Upper lobe of left lung (tissue), 6 donors: Measurements from ENCODE around the gene RABL6. TPM values are rescaled to one million over a fixed set of nuclear protein-coding genes. Genes with fewer than 3 reads are reported as not detected.
"Not testable (repeated sequence)": the region's sequence is repeated elsewhere in the genome, so short reads cannot be mapped to it uniquely, and the experiment has no call there.

ENCODE experiments used
- ATAC-seq, 2 donors: fragments of 200-7000 bp; cut with Tn5 transposase; one replicate each; pipeline ENCODE4 v1.9.1; 2022; ENCODE audit warnings: mild to moderate bottlenecking in 2 of 2, moderate library complexity in 2 of 2; ENCODE audit not compliant: low FRiP score in 2 of 2
- DNase-seq, 2 donors: peaks; one replicate each; pipeline ENCODE4 v3.0.0-alpha.2; 2019 to 2020
- H3K27ac ChIP-seq, 4 donors: fragments of 200-600 bp; sonication (generic); one replicate each; pipeline ENCODE4 v1.5.1; 2016 to 2019
- H3K27me3 ChIP-seq, 4 donors: fragments of 200-600 bp; sonication (generic); one replicate each; pipeline ENCODE4 v1.5.1; 2017 to 2019
- H3K36me3 ChIP-seq, 4 donors: fragments of 200-600 bp; sonication (generic); one replicate each; pipeline ENCODE4 v1.5.1; 2016 to 2019
- H3K4me1 ChIP-seq, 4 donors: fragments of 200-600 bp; sonication (generic); one replicate each; pipeline ENCODE4 v1.5.1; 2018 to 2019
- H3K4me3 ChIP-seq, 4 donors: fragments of 200-600 bp; sonication (generic); one replicate each; pipeline ENCODE4 v1.5.1; 2017 to 2019; ENCODE audit warnings: mild to moderate bottlenecking in 2 of 4, moderate library complexity in 1 of 4
- H3K9me3 ChIP-seq, 4 donors: fragments of 200-600 bp; sonication (generic); one replicate each; pipeline ENCODE4 v1.5.1; 2018 to 2019
- EP300 ChIP-seq, 4 donors: sonication (generic); formaldehyde crosslinking; IDR thresholded peaks; one replicate each; pipeline ENCODE4 v1.5.1; 2017; ENCODE audit warnings: antibody characterized with exemption in 4 of 4, control low read depth in 2 of 4
- POLR2A ChIP-seq, 4 donors: fragments of 450-650 bp; IDR thresholded peaks; one replicate each; pipeline ENCODE4 v1.5.1; 2016 to 2017; ENCODE audit warnings: antibody characterized with exemption in 4 of 4, mild to moderate bottlenecking in 2 of 4
- POLR2AphosphoS5 ChIP-seq, 2 donors: sonication (generic); formaldehyde crosslinking; IDR thresholded peaks; one replicate each; pipeline ENCODE4 v1.5.1; 2017; ENCODE audit warnings: antibody characterized with exemption in 2 of 2
- WGBS, 2 donors: methylation state at CpG; one replicate each; pipeline ENCODE4 v1.1.5; 2017 to 2018; 5-methylcytosine and 5-hydroxymethylcytosine counted together
- total RNA-seq, 6 donors: library from RNA; depleted of rRNA in 4 of 6; stranded (reverse); fragments of >200 nt in 4 of 6; gene quantifications; one replicate each; pipeline versions ENCODE4 v1.1.0 to v1.2.1, GENCODE V29; 2016 to 2021
- TF ChIP-seq, protein P1 (sequence below), 6 experiments: fragments of 450-650 bp in 4 of 6; fragments of 200-600 bp in 2 of 6; sonication (generic) in 2 of 6; IDR thresholded peaks; one replicate each; pipeline ENCODE4 v1.5.1; 2016 to 2019; ENCODE audit warnings: antibody characterized with exemption in 6 of 6
- donor health status: DM: no; HTN: no; CAD: no; lungs with moderate emphysema.
- donor health status: DM: no; HTN: yes; CAD: no; lungs with severe emphysema.

The RABL6 gene
- total RNA-seq, 6 donors from 2014 or later = 47.2 to 128 (median 78.9) TPM

DNA sequence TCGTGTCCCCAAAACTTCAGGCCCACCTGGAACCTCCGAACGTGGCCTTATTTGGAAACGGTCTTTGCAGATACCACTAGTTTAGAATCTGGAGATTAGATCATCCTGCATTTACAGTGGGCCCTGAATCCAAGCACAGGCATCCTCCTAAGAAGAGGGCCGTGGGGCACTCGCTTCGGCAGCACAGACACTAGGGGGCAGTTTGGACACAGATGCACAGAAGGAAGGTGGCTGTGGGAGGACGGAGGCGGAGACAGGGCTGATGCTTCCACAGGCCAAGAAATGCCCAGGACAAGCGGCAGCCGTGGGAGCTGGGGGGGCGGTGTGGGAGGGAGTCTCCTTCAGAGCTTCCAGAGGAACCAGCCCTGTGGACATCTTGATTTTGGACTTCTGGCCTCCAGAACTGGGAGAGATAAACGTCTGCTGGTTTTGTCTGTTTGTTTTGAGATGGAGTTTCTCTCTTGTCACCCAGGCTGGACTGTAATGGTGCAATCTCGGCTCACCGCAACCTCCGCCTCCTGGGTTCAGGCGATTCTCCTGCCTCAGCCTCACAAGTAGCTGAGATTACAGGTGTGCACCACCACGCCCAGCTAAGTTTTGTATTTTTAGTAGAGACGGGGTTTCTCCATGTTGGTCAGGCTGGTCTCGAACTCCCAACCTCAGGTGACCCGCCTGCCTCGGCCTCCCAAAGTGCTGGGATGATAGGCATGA is 46.8 kb upstream of the RABL6 start:
- H3K9me3 ChIP-seq, H3K36me3 ChIP-seq, H3K4me3 ChIP-seq, H3K27me3 ChIP-seq, H3K27ac ChIP-seq: not testable (repeated sequence)
- 45 to 54% methylated on average over 15 to 22 of the region's 22 CpGs for WGBS, 2 donors
- ATAC-seq (peak in 1 of 2 donors; percentile 43), DNase-seq (peak in 1 of 2 donors; percentile 36)
- H3K4me1 ChIP-seq = peaks cover 0 to 12% (median 2%) of the 10 kb centered on the region in 4 donors
- TF ChIP-seq, protein P1, sequence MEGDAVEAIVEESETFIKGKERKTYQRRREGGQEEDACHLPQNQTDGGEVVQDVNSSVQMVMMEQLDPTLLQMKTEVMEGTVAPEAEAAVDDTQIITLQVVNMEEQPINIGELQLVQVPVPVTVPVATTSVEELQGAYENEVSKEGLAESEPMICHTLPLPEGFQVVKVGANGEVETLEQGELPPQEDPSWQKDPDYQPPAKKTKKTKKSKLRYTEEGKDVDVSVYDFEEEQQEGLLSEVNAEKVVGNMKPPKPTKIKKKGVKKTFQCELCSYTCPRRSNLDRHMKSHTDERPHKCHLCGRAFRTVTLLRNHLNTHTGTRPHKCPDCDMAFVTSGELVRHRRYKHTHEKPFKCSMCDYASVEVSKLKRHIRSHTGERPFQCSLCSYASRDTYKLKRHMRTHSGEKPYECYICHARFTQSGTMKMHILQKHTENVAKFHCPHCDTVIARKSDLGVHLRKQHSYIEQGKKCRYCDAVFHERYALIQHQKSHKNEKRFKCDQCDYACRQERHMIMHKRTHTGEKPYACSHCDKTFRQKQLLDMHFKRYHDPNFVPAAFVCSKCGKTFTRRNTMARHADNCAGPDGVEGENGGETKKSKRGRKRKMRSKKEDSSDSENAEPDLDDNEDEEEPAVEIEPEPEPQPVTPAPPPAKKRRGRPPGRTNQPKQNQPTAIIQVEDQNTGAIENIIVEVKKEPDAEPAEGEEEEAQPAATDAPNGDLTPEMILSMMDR (IDR thresholded peaks at IDR 0.05) = peak in 4 of 6 experiments; percentile 14 to 34 (median 29)

DNA sequence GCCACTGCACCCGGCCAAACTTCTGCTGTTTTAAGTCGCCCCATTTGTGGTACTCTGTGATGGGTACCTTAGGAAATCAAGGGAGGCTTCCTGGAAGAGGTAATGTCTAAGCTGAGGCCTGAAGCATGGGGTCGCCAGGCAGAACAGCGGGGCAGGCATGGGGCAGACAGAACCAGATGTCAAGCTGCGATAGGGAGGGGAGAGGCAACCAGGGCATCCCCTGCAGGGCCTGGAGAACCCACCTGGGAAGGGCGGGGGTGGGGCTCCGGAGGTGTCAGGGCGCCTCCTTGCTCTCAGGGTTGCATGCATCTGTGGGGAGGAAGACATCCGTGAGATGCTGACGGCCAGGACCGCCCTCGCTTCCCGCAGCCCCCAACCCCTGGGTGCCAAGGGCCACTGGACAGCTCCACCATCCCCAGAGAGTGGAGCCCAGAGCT is 46.2 kb upstream of the RABL6 start:
- Histone ChIP-seq H3K27ac (no peak overlapping the region), H3K36me3 (no peaks in the 10 kb centered on the region), H3K9me3 (no peaks in the 10 kb centered on the region), H3K27me3 (no peaks in the 10 kb centered on the region), H3K4me3 (no peak overlapping the region), H3K4me1 (peaks cover 0 to 12% (median 2%) of the 10 kb centered on the region in 4 donors)
- no peak for TF ChIP-seq POLR2AphosphoS5 (IDR thresholded peaks at IDR 0.05)
- TF ChIP-seq, protein P1 (IDR thresholded peaks at IDR 0.05) = no peak
- TF ChIP-seq POLR2A (IDR thresholded peaks at IDR 0.05) = no peak
- TF ChIP-seq EP300 (IDR thresholded peaks at IDR 0.05) = no peak
- ATAC-seq (no peak), DNase-seq (peak in 1 of 2 donors; percentile 62)
- WGBS, 2 donors = 84 to 86% methylated on average over 10 of the region's 13 CpGs

DNA sequence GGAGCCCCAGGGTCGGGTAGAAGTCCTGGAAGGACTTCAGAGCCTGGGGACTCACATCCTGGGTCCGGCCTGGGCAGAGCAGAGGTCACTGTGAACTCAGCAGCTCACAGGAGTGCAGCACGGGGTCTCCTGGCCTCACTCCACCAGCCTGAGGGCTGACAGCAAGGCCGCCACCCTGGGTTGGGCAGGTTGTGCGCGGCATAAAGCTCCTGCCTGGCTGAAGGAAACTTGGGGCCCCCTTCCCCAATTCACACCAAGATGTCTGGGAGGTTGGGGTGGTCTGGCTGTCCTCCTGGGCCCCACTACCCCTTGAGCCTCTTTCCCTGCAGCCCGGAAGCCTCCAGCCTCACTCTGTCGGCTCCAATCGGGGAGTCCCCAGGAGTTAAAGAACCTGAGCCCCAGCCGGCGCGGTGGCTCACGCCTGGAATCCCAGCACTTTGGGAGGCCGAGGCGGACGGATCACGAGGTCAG is 45.5 kb upstream of the RABL6 start:
- WGBS, 2 donors = 82% methylated on average over 9 to 17 of the region's 17 CpGs
- no peaks in the 10 kb centered on the region for H3K27me3 ChIP-seq
- DNase-seq (peak in 1 of 2 donors; percentile 53), ATAC-seq (no peak)
- peaks cover 0 to 12% (median 2%) of the 10 kb centered on the region in 4 donors for H3K4me1 ChIP-seq
- no peak overlapping the region for H3K27ac ChIP-seq
- H3K4me3 ChIP-seq = no peak overlapping the region
- TF ChIP-seq POLR2A (IDR thresholded peaks at IDR 0.05) = no peak
- TF ChIP-seq POLR2AphosphoS5 (IDR thresholded peaks at IDR 0.05) = no peak
- TF ChIP-seq EP300 (IDR thresholded peaks at IDR 0.05) = no peak
- TF ChIP-seq, protein P1 (IDR thresholded peaks at IDR 0.05) = no peak
- no peaks in the 10 kb centered on the region for H3K9me3 ChIP-seq
- H3K36me3 ChIP-seq = no peaks in the 10 kb centered on the region

DNA sequence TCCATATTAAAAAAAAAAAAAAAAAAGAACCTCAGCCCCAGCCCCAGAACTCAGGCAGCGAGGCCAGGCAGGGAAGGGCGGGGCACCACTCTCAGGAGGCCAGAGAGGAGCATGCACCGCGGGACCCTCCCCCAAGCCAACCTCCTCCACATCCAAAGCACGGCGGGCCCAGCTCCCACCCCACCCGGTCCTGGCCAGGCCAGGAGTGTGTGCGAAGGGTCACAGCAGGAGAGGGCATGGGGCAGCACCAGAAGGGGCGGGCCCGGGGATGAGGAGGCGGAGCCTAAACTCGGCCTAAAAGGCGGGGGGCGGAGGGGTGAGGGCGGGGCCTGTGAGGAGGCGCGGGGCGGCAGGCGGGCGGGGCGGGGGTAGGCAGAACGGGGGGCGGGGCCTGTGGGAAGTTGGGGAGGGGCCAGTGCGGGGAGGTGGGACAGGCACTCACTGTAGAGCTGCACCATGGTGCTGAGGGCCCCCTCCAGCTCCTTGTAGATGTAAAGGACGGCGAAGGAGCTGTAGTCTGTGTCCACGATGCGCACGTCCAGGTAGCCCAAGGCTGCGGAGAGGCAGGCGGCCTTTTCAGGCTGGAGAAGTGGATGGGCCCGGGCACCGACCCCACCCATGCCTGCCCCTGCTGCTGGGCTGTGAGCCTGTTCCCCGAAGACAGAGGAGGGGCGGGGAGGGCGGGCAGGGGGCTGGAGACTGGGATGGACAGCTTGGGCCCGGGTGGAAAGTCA is 44.7 kb upstream of the RABL6 start:
- Histone ChIP-seq H3K36me3 (no peaks in the 10 kb centered on the region), H3K27me3 (no peaks in the 10 kb centered on the region), H3K9me3 (no peaks in the 10 kb centered on the region), H3K27ac (no peak overlapping the region), H3K4me3 (no peak overlapping the region), H3K4me1 (peaks cover 0 to 11% (median 2%) of the 10 kb centered on the region in 4 donors)
- TF ChIP-seq, protein P1 (IDR thresholded peaks at IDR 0.05) = no peak
- TF ChIP-seq EP300 (IDR thresholded peaks at IDR 0.05) = no peak
- no peak for TF ChIP-seq POLR2A (IDR thresholded peaks at IDR 0.05)
- TF ChIP-seq POLR2AphosphoS5 (IDR thresholded peaks at IDR 0.05) = no peak
- ATAC-seq = peak in 1 of 2 donors; percentile 34
- peak; percentile 38 to 87 for DNase-seq
- 20 to 46% methylated on average over 15 to 36 of the region's 37 CpGs for WGBS, 2 donors
